Osteocyte (in vitro differentiated cells): ENCODE results near the gene STX11. TPM values are rescaled to one million over a fixed set of nuclear protein-coding genes. Genes with fewer than 3 reads are reported as not detected.
"Not testable (repeated sequence)": the region's sequence is repeated elsewhere in the genome, so short reads cannot be mapped to it uniquely, and the experiment has no call there.

Experiments used
- DNase-seq: peaks from one replicate; pipeline ENCODE4 v3.0.0; 2021; ENCODE audit warnings: mixed read lengths; ENCODE audit not compliant: unreplicated experiment; ENCODE audit errors: extremely low spot score
- H3K27ac Mint-ChIP-seq: one replicate; pipeline ENCODE4 v1.8.0; 2021; ENCODE audit warnings: mild to moderate bottlenecking, mixed read lengths; ENCODE audit not compliant: unreplicated experiment
- H3K27me3 Mint-ChIP-seq: one replicate; pipeline ENCODE4 v1.8.0; 2021; ENCODE audit warnings: mixed read lengths; ENCODE audit not compliant: unreplicated experiment
- H3K36me3 Mint-ChIP-seq: one replicate; pipeline ENCODE4 v1.8.0; 2021; ENCODE audit warnings: mixed read lengths; ENCODE audit not compliant: unreplicated experiment
- H3K4me1 Mint-ChIP-seq: one replicate; pipeline ENCODE4 v1.8.0; 2021; ENCODE audit warnings: mixed read lengths; ENCODE audit not compliant: unreplicated experiment
- H3K4me3 Mint-ChIP-seq: one replicate; pipeline ENCODE4 v1.8.0; 2021; ENCODE audit warnings: mild to moderate bottlenecking, moderate library complexity, mixed read lengths; ENCODE audit not compliant: unreplicated experiment
- H3K9me3 Mint-ChIP-seq: one replicate; pipeline ENCODE4 v1.8.0; 2021; ENCODE audit warnings: mixed read lengths; ENCODE audit not compliant: unreplicated experiment
- total RNA-seq: library from RNA; stranded (reverse); gene quantifications from 2 replicates; pipeline ENCODE4 v1.2.1, GENCODE V29; 2021
- TF ChIP-seq, protein P1 (sequence below): fragments of 200-600 bp; sonication (generic); IDR thresholded peaks from 2 replicates; pipeline ENCODE4 v1.5.0; 2021; ENCODE audit warnings: antibody characterized with exemption, mild to moderate bottlenecking, moderate library complexity

The STX11 gene
- total RNA-seq, 1 donor from 2014 or later, result 0.86 TPM

DNA sequence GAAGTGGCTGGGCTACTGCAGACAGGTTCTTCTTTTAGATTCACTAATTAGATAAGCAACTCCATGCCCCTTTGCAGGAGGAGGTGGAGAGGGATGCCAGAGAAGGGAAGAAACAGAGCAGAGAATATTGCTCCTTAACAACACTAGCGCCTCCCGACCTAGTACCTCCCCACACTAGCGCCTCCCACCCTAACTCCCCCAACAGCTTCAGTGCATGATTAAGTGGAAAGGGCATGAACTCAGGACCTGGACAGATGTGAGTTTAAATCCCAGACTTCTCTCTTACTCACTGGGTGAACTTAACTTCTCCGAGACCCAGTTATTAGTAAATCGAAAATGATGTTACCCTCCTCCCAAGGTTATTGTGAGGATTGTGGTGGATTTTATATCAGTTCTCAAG, 25.7 kb downstream of the STX11 start:
- peaks cover 1% of the 10 kb centered on the region for H3K36me3 Mint-ChIP-seq
- DNase-seq, result no peak
- H3K9me3 Mint-ChIP-seq, result peaks cover 3% of the 10 kb centered on the region
- H3K27me3 Mint-ChIP-seq, result no peaks in the 10 kb centered on the region
- H3K4me1 Mint-ChIP-seq, result no peaks in the 10 kb centered on the region
- H3K27ac Mint-ChIP-seq, result no peak overlapping the region
- no peak overlapping the region for H3K4me3 Mint-ChIP-seq
- TF ChIP-seq, protein P1, sequence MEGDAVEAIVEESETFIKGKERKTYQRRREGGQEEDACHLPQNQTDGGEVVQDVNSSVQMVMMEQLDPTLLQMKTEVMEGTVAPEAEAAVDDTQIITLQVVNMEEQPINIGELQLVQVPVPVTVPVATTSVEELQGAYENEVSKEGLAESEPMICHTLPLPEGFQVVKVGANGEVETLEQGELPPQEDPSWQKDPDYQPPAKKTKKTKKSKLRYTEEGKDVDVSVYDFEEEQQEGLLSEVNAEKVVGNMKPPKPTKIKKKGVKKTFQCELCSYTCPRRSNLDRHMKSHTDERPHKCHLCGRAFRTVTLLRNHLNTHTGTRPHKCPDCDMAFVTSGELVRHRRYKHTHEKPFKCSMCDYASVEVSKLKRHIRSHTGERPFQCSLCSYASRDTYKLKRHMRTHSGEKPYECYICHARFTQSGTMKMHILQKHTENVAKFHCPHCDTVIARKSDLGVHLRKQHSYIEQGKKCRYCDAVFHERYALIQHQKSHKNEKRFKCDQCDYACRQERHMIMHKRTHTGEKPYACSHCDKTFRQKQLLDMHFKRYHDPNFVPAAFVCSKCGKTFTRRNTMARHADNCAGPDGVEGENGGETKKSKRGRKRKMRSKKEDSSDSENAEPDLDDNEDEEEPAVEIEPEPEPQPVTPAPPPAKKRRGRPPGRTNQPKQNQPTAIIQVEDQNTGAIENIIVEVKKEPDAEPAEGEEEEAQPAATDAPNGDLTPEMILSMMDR, result no peak

DNA sequence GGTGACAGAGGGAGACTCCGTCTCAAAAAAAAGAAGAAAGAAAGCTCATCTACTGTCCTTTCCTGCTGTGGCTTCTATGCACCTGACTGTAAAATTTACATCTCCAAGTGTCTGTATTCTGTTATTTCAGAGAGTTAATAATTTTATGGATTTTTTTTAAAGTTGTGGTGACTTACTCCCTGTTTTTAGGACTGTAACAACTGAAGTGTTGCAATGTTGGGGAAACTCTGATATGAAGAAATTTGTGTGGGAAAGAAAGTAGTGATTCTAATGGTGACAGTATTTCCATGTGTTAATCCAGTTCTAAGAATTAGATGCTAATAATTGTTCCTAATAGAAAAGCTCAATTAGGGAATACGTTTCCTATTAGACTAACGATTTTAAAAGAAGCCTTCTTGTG, 27.4 kb downstream of the STX11 start:
- Mint-ChIP-seq H3K4me1 (no peaks in the 10 kb centered on the region), H3K27ac (no peak overlapping the region), H3K27me3 (no peaks in the 10 kb centered on the region), H3K36me3 (peaks cover 1% of the 10 kb centered on the region), H3K4me3 (no peak overlapping the region), H3K9me3 (peaks cover 3% of the 10 kb centered on the region)
- TF ChIP-seq, protein P1, result no peak
- DNase-seq, result no peak

DNA sequence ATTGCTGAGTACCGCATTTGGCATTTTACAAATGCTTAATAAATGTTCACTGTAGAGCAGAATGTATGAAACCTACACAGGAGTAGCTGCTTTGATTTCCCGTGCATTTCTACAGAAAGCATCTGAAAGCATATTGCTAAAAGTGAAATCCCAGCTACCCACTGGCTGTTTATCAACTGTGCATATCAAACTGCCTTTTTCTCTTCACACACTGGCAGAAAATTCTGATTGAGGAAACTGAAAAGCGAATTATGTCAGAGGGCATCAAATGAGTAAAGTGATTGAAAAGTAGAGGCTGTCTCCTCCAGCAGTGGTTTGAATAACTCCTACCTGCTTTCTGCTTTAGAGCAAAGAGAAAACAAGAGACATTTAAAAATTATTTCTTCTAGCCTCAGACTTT, 28.0 kb downstream of the STX11 start:
- DNase-seq, result no peak
- Mint-ChIP-seq H3K9me3 (no peaks in the 10 kb centered on the region), H3K27me3 (no peaks in the 10 kb centered on the region), H3K36me3 (peaks cover 1% of the 10 kb centered on the region), H3K4me1 (no peaks in the 10 kb centered on the region), H3K27ac (no peak overlapping the region), H3K4me3 (no peak overlapping the region)
- TF ChIP-seq, protein P1, result no peak

DNA sequence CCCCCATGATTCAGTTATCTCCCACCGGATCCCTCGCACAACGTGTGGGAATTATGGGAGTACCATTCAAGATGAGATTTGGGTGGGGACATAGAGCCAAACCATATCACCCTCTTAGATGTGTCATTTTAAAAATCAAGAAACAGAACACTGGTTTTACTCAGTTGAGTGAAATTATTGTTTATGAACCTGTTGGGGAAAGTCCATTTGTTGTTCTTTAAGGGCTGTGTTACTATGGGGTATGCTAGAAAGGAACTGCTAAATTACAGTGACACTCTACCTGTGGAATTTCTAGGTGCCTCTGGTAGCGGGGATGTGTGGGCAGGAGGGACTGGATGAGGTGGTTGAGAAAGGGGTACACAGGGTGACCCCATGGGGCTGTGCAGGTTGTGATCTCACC, 28.9 kb downstream of the STX11 start:
- Mint-ChIP-seq H3K4me3 (no peak overlapping the region), H3K4me1 (no peaks in the 10 kb centered on the region), H3K27me3 (no peaks in the 10 kb centered on the region), H3K27ac (no peak overlapping the region), H3K36me3 (no peaks in the 10 kb centered on the region), H3K9me3 (no peaks in the 10 kb centered on the region)
- TF ChIP-seq, protein P1, result no peak
- DNase-seq, result no peak

DNA sequence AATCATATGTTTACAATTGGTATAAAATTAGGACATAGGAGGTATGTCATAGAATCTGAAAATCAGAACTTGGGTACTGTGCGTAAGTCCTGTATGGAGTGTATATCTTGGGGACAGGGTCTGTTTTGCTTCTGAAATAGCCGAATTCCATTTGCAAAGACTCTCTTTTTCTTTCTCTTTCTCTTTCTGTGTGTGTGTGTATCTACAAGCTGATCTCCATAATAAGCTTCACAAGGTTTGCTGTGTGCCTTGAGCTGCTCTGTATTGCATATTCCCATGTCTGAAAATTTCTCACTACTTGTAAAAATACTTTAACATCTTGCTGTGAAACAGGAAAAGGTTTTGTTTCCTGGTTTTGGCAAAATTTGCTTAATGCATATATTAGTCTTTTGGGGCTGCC, 29.5 kb downstream of the STX11 start:
- H3K36me3 Mint-ChIP-seq, result no peaks in the 10 kb centered on the region

DNA sequence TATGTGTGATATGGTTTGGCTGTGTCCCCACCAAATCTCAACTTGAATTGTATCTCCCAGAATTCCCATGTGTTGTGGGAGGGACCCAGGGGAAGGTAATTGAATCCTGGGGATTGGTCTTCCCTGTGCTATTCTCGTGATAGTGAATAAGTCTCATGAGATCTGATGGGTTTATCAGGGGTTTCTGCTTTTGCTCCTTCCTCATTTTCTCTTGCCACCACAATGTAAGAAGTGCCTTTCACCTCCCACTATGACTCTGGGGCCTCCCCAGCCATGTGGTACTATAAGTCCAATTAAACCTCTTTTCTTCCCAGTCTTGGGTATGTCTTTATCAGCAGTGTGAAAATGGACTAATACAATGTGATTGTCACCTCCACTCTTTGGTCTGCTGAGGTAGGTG, 30.0 kb downstream of the STX11 start:
- not testable (repeated sequence) for H3K4me1 Mint-ChIP-seq, H3K9me3 Mint-ChIP-seq, H3K27ac Mint-ChIP-seq, H3K4me3 Mint-ChIP-seq, H3K36me3 Mint-ChIP-seq, DNase-seq, H3K27me3 Mint-ChIP-seq

More for the DNA sequence above, 29.5 kb downstream of the STX11 start:
- Mint-ChIP-seq H3K27me3 (no peaks in the 10 kb centered on the region), H3K4me3 (no peak overlapping the region), H3K4me1 (no peaks in the 10 kb centered on the region), H3K27ac (no peak overlapping the region), H3K9me3 (no peaks in the 10 kb centered on the region)
- DNase-seq, result no peak
- TF ChIP-seq, protein P1, result no peak
